ENCODE measurements around the gene METTL2B. TPM values are rescaled to one million over a fixed set of nuclear protein-coding genes. Genes with fewer than 3 reads are reported as not detected.

METTL2B gene
- total and polyA plus RNA-seq, 2 of the 13 experiments (the other 11 are each of a cell fraction or from before 2014, with no cell fraction given): 15.5 to 33.1 TPM

DNA sequence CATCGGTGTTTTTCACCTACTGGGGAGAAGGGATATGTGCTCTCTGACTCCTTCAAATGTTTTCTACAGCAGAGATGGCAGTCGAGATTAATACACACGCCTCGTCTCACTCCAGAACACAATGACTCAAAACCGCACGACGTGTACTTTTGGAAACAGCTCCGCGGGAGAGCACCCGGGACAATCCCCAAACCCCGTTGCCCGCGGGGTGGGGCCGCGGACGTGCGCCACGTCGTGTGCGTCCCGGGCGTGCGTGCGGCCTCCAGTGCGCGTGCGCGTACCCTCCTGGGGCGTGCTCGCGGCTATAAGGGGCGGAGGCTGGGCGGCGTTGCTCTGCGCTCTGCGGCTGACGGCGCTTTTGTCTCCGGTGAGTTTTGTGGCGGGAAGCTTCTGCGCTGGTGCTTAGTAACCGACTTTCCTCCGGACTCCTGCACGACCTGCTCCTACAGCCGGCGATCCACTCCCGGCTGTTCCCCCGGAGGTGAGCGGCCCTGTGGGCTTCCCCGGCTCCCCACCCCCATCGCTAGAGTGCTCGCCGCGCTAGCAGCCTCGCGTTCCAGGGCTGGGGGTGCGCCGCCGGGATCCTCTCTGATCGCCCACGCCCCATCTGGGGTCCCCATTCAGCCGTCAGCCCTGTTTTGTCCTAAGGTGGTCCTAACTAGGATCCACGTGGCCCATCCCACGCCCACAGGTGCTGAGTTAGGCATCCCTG, 20.8 kb upstream of the METTL2B start, which contains the start of gene HILPDA (continued):
- TF ChIP-seq NRL (CRISPR knock-in tag; IDR thresholded peaks at IDR 0.05; ENCODE audit: borderline replicate concordance) (no peak), MIER2 (CRISPR knock-in tag; IDR thresholded peaks at IDR 0.05) (no peak), ZBTB14 (CRISPR knock-in tag; IDR thresholded peaks at IDR 0.05) (peak; percentile 96), ZNF335 (CRISPR knock-in tag; IDR thresholded peaks at IDR 0.05) (no peak; the same call in 1 of the 2 replicates), ZBTB43 (CRISPR knock-in tag; conservative IDR thresholded peaks at IDR 0.05) (0 out of 2 replicates have a peak, but pooled peaks have one; percentile 19), ZNF782 (CRISPR knock-in tag; IDR thresholded peaks at IDR 0.05; ENCODE audit: borderline replicate concordance) (no peak), CSRNP1 (CRISPR knock-in tag; IDR thresholded peaks at IDR 0.05) (peak; percentile 31; the same call in 1 of the 2 replicates), NR2F1 (CRISPR knock-in tag; IDR thresholded peaks at IDR 0.05) (no peak), ZMYM2 (CRISPR knock-in tag; IDR thresholded peaks at IDR 0.05) (0 out of 2 replicates have a peak, but pooled peaks have one; percentile 52), MTA1 (CRISPR knock-in tag; IDR thresholded peaks at IDR 0.05; ENCODE audit: borderline replicate concordance) (peak; percentile 30; the same call in 1 of the 2 replicates), NBN (conservative IDR thresholded peaks at IDR 0.05) (no peak), TFDP1 (CRISPR knock-in tag; IDR thresholded peaks at IDR 0.05; ENCODE audit: borderline replicate concordance) (peak; percentile 57; the same call in 1 of the 2 replicates), ZNF460 (CRISPR knock-in tag; IDR thresholded peaks at IDR 0.05; ENCODE audit: borderline replicate concordance) (no peak), FLYWCH1 (CRISPR knock-in tag; IDR thresholded peaks at IDR 0.05) (no peak), SNAI1 (CRISPR knock-in tag; IDR thresholded peaks at IDR 0.05; ENCODE audit: borderline replicate concordance) (no peak), MAFG (CRISPR knock-in tag; IDR thresholded peaks at IDR 0.05) (no peak), ZBTB3 (CRISPR knock-in tag; IDR thresholded peaks at IDR 0.05; ENCODE audit: borderline replicate concordance, low read depth) (0 out of 2 replicates have a peak, but pooled peaks have one; percentile 18), ZNF780A (CRISPR knock-in tag; IDR thresholded peaks at IDR 0.05) (no peak), DMAP1 (CRISPR knock-in tag; IDR thresholded peaks at IDR 0.05) (peak; percentile 80), ZNF33A (CRISPR knock-in tag; IDR thresholded peaks at IDR 0.05; ENCODE audit: borderline replicate concordance) (0 out of 2 replicates have a peak, but pooled peaks have one; percentile 81), YEATS4 (CRISPR knock-in tag; IDR thresholded peaks at IDR 0.05; ENCODE audit: borderline replicate concordance) (peak; percentile 92), YEATS2 (CRISPR knock-in tag; IDR thresholded peaks at IDR 0.05; ENCODE audit: borderline replicate concordance) (peak; percentile 66; the same call in 1 of the 2 replicates)
- TF ChIP-seq, protein P1, sequence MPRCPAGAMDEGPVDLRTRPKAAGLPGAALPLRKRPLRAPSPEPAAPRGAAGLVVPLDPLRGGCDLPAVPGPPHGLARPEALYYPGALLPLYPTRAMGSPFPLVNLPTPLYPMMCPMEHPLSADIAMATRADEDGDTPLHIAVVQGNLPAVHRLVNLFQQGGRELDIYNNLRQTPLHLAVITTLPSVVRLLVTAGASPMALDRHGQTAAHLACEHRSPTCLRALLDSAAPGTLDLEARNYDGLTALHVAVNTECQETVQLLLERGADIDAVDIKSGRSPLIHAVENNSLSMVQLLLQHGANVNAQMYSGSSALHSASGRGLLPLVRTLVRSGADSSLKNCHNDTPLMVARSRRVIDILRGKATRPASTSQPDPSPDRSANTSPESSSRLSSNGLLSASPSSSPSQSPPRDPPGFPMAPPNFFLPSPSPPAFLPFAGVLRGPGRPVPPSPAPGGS (CRISPR knock-in tag; IDR thresholded peaks at IDR 0.05): peak; percentile 84
